Hematopoietic multipotent progenitor cell treated with erythropoietin and hydrocortisone succinate and interleukin-3 and kit ligand, for 6 days (in vitro differentiated cells): Measurements from ENCODE around the gene PSME1.
"Not testable (repeated sequence)": the region's sequence is repeated elsewhere in the genome, so short reads cannot be mapped to it uniquely, and the experiment has no call there.

Experiments used
- DNase-seq: peaks from one replicate; pipeline ENCODE4 v3.0.0-alpha.2; 2015

PSME1 gene

DNA sequence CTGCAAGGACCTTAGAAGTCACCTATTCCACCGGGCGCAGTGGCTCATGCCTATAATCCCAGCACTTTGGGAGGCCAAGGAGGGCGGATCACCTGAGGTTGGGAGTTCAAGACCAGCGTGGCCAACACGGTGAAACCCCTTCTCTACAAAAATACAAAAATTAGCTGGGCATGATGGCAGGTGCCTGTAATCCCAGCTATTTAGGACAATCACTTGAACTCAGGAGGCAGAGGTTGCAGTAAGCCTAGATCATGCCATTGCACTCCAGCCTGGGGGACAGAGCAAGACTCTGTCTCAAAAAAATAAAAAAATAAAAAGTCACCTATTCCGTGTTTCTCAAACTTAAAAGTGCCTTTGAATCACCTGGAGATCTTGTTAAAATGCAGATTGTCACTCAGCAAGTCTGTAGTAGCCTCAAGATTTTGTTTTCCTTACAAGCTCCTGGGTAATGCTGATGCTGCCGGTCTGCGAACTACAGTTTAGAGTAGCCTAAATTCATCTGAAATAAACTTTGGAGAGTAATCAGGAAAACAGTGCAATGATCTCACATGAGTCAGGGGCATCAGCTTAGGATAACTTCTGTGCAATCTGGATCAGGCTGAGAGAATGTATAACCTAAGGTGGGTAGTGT, 30.3 kb upstream of the PSME1 start:
- DNase-seq = not testable (repeated sequence)

DNA sequence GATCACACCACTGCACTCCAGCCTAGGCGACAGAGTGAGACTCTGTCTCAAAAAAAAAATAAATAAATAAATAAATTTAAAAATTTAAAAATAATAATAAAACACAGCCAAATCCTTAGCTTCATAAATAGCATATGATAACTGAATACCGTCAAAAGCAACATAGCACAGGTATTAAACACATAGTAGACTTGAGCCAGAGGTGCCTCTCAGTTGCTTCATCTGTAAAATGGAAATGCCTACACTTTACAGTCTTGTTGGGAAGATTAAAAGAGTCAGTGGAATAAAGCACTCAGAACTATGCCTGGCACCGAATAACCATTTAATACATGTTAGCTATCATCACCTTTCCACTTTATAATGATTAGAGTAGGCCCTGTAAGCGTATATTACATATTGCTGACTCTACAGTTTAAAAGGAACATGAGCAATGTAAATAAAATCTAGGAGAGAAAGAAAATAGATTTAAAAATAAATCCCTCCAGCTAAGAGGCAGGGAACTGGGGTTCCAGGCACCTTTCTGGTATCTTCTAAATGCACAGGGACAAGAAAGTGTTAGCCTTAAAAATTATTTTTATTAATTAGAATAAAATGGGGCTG, 29.2 kb upstream of the PSME1 start:
- no peak for DNase-seq

- no peak for DNase-seq
Observed at GRCh38 chr14:24108336-24108874, 27.6 kb upstream of the PSME1 start.

DNA sequence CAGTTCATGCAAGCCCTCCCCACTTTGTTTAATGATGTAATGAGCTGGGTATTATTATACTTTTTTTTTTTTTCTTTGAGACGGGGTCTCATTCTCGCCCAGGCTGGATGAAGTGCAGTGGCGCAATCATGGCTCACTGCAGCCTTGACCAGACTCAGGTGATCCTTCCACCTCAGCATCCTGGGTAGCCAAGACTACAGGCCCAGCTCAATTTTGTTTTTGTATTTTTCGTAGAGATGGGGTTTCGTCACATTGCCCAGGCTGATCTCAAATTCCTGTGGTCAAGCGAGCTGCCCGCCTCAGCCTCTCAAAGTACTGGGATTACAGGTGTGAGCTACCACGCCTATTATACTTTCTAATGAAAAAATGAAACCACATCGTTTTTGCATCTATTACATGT, 25.9 kb upstream of the PSME1 start:
- DNase-seq = no peak

DNA sequence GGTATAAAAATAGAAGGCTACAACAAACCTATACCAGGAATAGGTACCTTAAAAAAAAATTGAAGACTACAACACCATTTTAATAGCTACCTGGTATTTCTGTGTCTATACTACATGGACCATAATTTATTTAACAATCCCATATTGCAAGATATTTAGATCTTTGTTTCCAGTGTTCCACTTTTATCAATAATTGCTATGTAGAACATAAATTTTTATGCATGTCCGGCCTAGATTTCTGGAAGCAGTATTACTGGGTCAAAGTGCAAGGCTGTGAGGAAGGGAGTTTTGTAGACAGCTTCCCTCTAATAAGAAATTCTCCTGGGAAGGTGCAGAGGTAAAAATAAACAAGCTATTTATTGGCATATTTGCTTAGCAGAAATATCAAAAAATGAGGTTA, 25.5 kb upstream of the PSME1 start:
- no peak for DNase-seq

GRCh38 chr14:24113379-24113800, 22.6 kb upstream of the PSME1 start:
- no peak for DNase-seq

GRCh38 chr14:24113801-24114531, 22.0 kb upstream of the PSME1 start:
- DNase-seq = peak; percentile 95

DNA sequence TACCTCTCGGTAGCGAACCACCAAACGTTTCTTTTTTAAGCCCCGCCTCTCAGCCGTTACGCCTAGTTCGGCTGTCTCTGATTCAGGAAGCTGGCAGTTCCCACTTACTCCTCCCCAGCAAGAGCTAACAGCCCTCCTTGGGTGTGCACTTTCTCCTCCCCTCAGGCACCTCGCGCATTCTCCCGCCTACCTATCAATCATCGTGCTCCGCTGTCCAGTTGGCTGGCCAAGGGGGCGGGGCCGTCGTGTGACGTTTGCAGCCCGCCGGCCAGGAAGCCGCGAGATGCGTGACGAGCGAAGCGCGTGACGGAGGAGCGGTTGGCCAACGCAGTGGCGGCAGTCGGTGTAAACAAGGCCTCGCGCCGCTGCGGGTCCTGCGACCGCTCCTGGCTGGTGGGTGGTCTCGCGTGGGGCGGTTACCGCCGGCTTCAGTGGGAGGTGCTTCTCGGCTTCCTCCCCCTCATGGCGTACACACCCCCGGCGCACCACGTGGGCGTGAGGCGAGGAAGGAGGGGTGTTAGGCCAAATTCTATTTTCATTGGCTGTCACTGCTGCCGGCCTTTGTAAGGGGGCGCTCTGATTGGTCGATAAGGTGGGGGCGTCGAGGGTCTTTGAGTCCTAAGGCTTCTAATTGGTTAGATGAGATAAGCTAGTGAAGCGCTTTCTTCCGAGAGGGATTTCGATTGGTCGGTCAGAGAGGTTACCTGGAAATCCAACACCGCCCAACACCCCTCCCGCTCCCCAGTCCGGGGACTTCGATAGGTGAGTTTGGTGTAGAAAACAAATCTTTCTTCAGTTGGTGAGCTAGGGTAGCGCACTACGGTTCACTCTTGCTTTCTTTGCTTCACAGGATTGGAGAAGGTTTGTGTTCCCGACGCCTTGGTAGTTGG, 21.2 kb upstream of the PSME1 start, which contains the start of the genes DCAF11 and NRL:
Gene DCAF11, plus strand, starts transcription at position 246 of the 890 bp plus-strand sequence. CDS start 818 bp downstream, outside the sequence.
Gene NRL, minus strand, starts transcription at position 418 of the 890 bp plus-strand sequence. CDS start 32,101 bp downstream, outside the sequence.
- peak; percentile 100 for DNase-seq

DNA sequence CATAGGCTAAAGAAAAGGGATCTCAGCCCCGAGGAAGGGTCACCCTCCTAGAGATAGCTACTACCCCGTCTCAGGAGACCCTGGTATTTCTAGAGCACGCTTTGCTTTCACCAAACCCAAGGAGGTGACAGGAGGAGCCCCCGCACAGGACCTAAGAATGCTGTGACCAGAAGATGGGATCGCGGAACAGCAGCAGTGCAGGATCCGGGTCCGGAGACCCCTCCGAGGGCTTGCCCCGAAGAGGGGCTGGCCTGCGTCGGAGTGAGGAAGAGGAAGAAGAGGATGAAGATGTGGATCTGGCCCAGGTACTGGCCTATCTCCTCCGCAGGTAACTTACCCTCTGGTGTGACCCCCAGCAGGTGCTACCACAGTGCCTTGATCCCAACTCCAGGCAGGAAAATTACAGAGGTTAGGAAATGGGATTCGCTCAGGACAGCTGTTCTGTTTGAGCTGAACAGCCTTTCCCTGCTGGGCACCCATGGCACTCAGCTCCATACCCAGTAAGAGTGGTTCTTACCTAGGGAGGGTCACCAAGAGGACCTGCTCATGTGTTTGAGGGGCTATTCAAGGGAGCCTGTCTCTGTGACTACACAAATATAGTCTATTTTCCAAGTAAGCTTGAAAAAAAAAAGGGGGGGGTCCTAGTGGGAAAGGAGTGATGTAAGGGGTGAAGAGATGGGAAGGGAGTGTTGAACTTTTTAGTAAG, 20.4 kb upstream of the PSME1 start:
- no peak for DNase-seq

- DNase-seq = no peak
Observed at GRCh38 chr14:24116128-24116814, 19.7 kb upstream of the PSME1 start.

DNA sequence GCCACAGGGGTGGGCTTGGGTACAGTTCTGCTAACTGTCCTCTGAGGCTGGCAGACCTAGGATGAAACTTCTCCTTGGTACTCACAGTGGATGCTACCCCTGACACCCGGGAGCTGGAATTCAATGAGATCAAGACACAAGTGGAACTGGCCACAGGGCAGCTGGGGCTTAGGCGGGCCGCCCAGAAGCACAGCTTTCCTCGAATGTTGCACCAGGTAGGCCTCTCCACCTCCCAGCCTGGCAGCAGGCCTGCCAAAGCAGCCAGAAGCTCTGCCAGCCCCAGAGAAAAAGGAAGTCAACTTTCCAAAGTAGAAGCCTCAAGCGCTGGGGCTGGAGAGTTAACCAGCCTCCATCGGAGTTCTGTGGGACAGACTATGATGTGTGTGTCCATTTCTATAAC, 18.8 kb upstream of the PSME1 start:
- DNase-seq = no peak

GRCh38 chr14:24119691-24120090, 16.3 kb upstream of the PSME1 start:
- no peak for DNase-seq

- DNase-seq = no peak
Observed at GRCh38 chr14:24121210-24121609, 14.8 kb upstream of the PSME1 start.

DNA sequence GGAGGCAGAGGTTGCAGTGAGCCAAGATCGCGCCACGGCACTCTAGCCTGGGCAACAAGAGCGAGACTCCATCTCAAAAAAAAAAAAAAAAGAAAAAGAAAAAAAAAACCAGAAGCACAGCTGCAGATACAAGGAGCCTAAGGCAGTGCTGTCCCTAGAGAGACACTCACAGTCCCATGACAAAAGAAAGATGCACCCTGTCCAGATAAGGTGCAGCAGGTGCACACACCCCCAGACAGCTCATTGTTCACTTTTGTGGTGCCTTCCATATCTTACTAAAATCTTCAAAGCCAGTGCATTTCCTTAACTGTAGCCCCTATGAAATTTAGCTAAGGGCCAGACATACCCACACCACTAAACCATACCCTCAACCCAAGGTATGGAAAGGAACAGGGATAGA, 13.6 kb upstream of the PSME1 start:
- DNase-seq = peak; percentile 59

DNA sequence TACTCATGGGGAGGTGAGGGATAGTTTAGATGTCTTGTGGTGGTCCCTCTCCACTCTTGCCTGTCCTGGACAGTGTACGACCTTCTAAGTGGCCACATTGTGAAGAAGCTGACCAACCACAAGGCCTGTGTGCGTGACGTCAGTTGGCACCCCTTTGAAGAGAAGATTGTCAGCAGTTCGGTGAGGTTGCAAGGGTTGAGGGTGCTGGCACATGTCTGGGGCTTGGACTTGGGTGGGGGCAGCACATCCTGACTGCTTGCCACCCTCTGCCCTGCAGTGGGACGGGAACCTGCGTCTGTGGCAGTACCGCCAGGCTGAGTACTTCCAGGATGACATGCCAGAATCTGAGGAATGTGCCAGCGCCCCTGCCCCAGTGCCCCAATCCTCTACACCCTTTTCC, 13.1 kb upstream of the PSME1 start:
- DNase-seq = peak; percentile 32

- DNase-seq = peak; percentile 96
Observed at GRCh38 chr14:24123424-24124417, 12.3 kb upstream of the PSME1 start.

GRCh38 chr14:24126939-24127338, 9.1 kb upstream of the PSME1 start:
- no peak for DNase-seq

GRCh38 chr14:24127673-24128072, 8.3 kb upstream of the PSME1 start:
- DNase-seq = no peak

DNA sequence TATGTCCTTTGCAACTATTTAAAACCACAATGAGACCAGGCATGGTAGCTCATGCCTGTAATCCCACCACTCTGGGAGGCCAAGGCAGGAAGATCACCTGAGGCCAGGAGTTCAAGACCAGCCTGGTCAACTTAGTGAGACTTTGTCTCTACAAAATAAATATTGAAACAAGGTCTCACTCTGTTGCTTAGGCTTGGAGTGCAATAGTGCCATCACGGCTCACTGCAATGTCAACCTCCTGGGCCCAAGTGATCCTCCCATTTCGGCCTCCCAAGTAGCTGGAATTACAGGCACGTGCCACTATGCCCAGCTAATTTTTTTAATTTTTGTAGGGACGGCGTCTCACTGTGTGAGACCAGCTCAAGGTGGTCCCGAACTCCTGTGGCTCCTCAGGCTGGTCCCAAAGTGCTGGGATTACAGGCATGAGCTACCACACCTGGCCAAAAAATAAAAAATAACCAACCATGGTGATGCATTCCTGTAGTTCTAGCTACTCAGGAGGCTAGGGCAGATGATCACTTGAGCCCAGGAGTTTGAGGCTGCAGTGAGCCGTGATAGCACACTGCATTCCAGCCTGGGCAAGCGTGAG, 6.5 kb upstream of the PSME1 start:
- no peak for DNase-seq

- no peak for DNase-seq
Observed at GRCh38 chr14:24130380-24130716, 5.6 kb upstream of the PSME1 start, which contains the start of gene FITM1. Gene FITM1 (plus strand): TSS chr14:24130659. CDS start chr14:24131564, 905 bp downstream.
